ENCODE measurements around the gene DPM1. TPM values are rescaled to one million over a fixed set of nuclear protein-coding genes. Genes with fewer than 3 reads are reported as not detected.
A peak's percentile ranks its signal among the peaks of the same experiment; 100 is the strongest.

The DPM1 gene
- total RNA-seq, 1 donor from 2014 or later: 43.9 TPM

- Mint-ChIP-seq H3K36me3 (ENCODE audit: insufficient read depth) (no peaks in the 10 kb centered on the region), H3K27ac (no peak overlapping the region), H3K4me3 (ENCODE audit: low read depth) (no peak overlapping the region), H3K27me3 (peaks cover 9% of the 10 kb centered on the region), H3K4me1 (ENCODE audit: low read depth) (peaks cover 4% of the 10 kb centered on the region), H3K9me3 (ENCODE audit: low read depth) (no peaks in the 10 kb centered on the region)
- peak; percentile 69 for DNase-seq (ENCODE audit: low spot score, unreplicated experiment)
- peak; percentile 84 for TF ChIP-seq CTCF (IDR thresholded peaks at IDR 0.05; ENCODE audit: unreplicated experiment)
Measured at GRCh38 chr20:50987493-50988210, 29.3 kb upstream of the DPM1 start.

DNA sequence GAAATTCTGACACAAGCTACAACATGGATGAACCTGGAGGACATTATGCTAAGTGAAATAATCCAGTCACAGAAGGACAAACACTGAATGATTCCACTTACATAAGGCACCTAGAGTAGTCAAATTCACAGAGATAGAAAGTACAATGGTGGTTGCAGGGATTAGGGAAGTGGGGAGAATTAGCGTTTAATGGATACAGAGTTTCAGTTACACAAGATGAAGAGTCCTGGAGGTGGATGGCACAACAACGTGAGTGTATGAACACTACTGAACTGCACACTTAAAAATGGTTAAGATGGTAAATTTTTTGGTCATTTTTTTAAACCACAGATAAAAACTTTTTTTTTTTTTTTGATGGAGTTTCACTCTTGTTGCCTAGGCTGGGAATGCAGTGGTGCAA is 25.0 kb upstream of the DPM1 start:
- no peak for TF ChIP-seq CTCF (IDR thresholded peaks at IDR 0.05; ENCODE audit: unreplicated experiment)
- no peaks in the 10 kb centered on the region for H3K36me3 Mint-ChIP-seq (ENCODE audit: insufficient read depth)

DNA sequence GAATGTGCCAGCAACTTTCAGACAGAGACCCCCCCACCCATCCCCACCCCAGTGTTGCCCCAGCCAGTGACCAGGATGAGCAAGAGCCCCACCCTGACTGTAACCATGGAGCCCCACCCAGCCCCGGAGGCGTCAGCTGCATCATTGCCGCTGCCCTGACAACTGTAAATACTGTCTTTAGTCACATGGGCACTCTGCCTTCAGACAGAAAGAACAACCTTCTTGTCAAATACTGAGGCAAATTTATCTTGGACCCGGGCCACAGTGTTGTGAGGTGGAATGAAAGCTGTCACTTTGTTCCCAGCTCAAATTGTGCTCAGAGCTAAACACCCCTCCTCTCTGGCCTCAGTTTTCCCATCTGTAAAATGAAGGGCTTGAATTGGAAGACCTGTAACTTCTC is 24.0 kb upstream of the DPM1 start:
- no peak for TF ChIP-seq CTCF (IDR thresholded peaks at IDR 0.05; ENCODE audit: unreplicated experiment)
- peaks cover 24% of the 10 kb centered on the region for H3K27me3 Mint-ChIP-seq
- no peak for DNase-seq (ENCODE audit: low spot score, unreplicated experiment)
- peaks cover 9% of the 10 kb centered on the region for H3K4me1 Mint-ChIP-seq (ENCODE audit: low read depth)
- no peak overlapping the region for H3K4me3 Mint-ChIP-seq (ENCODE audit: low read depth)
- no peaks in the 10 kb centered on the region for H3K36me3 Mint-ChIP-seq (ENCODE audit: insufficient read depth)
- H3K9me3 Mint-ChIP-seq (ENCODE audit: low read depth): no peaks in the 10 kb centered on the region
- H3K27ac Mint-ChIP-seq: no peak overlapping the region

More for the DNA sequence above, 25.0 kb upstream of the DPM1 start:
- H3K27ac Mint-ChIP-seq: no peak overlapping the region
- no peak for DNase-seq (ENCODE audit: low spot score, unreplicated experiment)
- peaks cover under 1% of the 10 kb centered on the region for H3K4me1 Mint-ChIP-seq (ENCODE audit: low read depth)
- H3K27me3 Mint-ChIP-seq: peaks cover 24% of the 10 kb centered on the region
- H3K4me3 Mint-ChIP-seq (ENCODE audit: low read depth): no peak overlapping the region
- H3K9me3 Mint-ChIP-seq (ENCODE audit: low read depth): no peaks in the 10 kb centered on the region

DNA sequence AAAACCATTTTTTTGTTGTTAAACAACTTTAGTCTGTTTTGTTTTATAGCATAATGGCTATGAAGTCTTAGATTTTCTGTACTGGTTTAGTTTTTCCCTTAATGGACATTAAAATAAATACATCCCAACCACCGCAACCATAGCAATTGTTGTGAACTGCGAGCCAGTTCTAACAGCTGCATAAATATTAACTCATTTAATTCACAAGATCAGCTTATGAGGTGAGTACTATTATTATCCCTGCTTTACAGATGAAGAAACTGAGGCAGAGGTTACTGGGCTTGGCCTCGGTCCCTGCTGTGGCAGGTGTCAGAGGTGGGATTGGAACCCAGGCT is 23.3 kb upstream of the DPM1 start:
- H3K27ac Mint-ChIP-seq: peak overlapping the region; percentile 37
- DNase-seq (ENCODE audit: low spot score, unreplicated experiment): no peak
- no peak for TF ChIP-seq CTCF (IDR thresholded peaks at IDR 0.05; ENCODE audit: unreplicated experiment)
- peaks cover 24% of the 10 kb centered on the region for H3K27me3 Mint-ChIP-seq
- no peak overlapping the region for H3K4me3 Mint-ChIP-seq (ENCODE audit: low read depth)
- no peaks in the 10 kb centered on the region for H3K36me3 Mint-ChIP-seq (ENCODE audit: insufficient read depth)
- no peaks in the 10 kb centered on the region for H3K9me3 Mint-ChIP-seq (ENCODE audit: low read depth)
- H3K4me1 Mint-ChIP-seq (ENCODE audit: low read depth): peaks cover 9% of the 10 kb centered on the region

GRCh38 chr20:50980851-50981713 is 22.8 kb upstream of the DPM1 start:
- H3K36me3 Mint-ChIP-seq (ENCODE audit: insufficient read depth): no peaks in the 10 kb centered on the region
- no peaks in the 10 kb centered on the region for H3K9me3 Mint-ChIP-seq (ENCODE audit: low read depth)
- peaks cover 9% of the 10 kb centered on the region for H3K4me1 Mint-ChIP-seq (ENCODE audit: low read depth)
- H3K4me3 Mint-ChIP-seq (ENCODE audit: low read depth): no peak overlapping the region
- peaks cover 19% of the 10 kb centered on the region for H3K27me3 Mint-ChIP-seq
- peak overlapping the region; percentile 37 for H3K27ac Mint-ChIP-seq
- peak; percentile 88 for TF ChIP-seq CTCF (IDR thresholded peaks at IDR 0.05; ENCODE audit: unreplicated experiment)
- DNase-seq (ENCODE audit: low spot score, unreplicated experiment): peak; percentile 54
